OCI-LY3 (cell line): ENCODE data around the gene ALS2CL.

Experiments
- H2AFZ ChIP-seq: fragments of 200-600, 300-600 bp; shearing (Covaris generic); 2 replicates; pipeline ENCODE4 v1.6.0; 2014; ENCODE audit warnings: antibody characterized with exemption, low read depth, low read length
- H3K27ac ChIP-seq: fragments of 200-600, 300-600 bp; sonication (generic); 2 replicates; pipeline ENCODE4 v1.5.1; 2014; ENCODE audit warnings: mild to moderate bottlenecking, low read length, moderate library complexity, mixed read lengths
- H3K27me3 ChIP-seq: fragments of 200-600, 300-600 bp; sonication (generic); 2 replicates; pipeline ENCODE4 v1.6.1; 2014; ENCODE audit warnings: low read depth, low read length, mixed read lengths
- H3K36me3 ChIP-seq: fragments of 200-600, 300-600 bp; sonication (generic); replicated peaks from 2 replicates; pipeline ENCODE3; 2014; ENCODE audit warnings: low read depth, low read length, mixed read lengths
- H3K4me1 ChIP-seq: fragments of 300-600, 200-600 bp; sonication (generic); 2 replicates; pipeline ENCODE4 v1.6.1; 2014; ENCODE audit warnings: low read length, mixed read lengths
- H3K4me2 ChIP-seq: fragments of 200-600, 300-600 bp; sonication (generic); 2 replicates; pipeline ENCODE4 v1.6.1; 2014; ENCODE audit warnings: low read length, mixed read lengths
- H3K4me3 ChIP-seq: fragments of 300-600, 200-600 bp; sonication (generic); 2 replicates; pipeline ENCODE4 v1.5.1; 2014; ENCODE audit warnings: antibody characterized with exemption, mild to moderate bottlenecking, low read length, moderate library complexity
- H3K79me2 ChIP-seq: fragments of 300-600, 200-600 bp; shearing (Covaris generic); 2 replicates; pipeline ENCODE4 v1.6.1; 2014; ENCODE audit warnings: mild to moderate bottlenecking, low read length, mixed read lengths
- H3K9ac ChIP-seq: fragments of 300-600, 200-600 bp; shearing (Covaris generic); 2 replicates; pipeline ENCODE4 v1.6.0; 2014; ENCODE audit warnings: mild to moderate bottlenecking, low read length, moderate library complexity
- H3K9me3 ChIP-seq: fragments of 200-600, 300-600 bp; shearing (Covaris generic); 2 replicates; pipeline ENCODE4 v1.6.1; 2014; ENCODE audit warnings: low read length, mixed read lengths; ENCODE audit not compliant: insufficient read depth
- H4K20me1 ChIP-seq: fragments of 200-600, 300-600 bp; sonication (generic); 2 replicates; pipeline ENCODE4 v1.6.1; 2016; ENCODE audit warnings: low read length, mixed read lengths; ENCODE audit not compliant: insufficient read depth
- CTCF ChIP-seq: fragments of 200-600, 300-600 bp; sonication (generic); IDR thresholded peaks from 2 replicates; pipeline ENCODE4 v1.5.1; 2014; ENCODE audit warnings: antibody characterized with exemption, low read length, low read depth
- EZH2phosphoT487 ChIP-seq: fragments of 200-600 bp; shearing (Covaris generic); IDR thresholded peaks from 2 replicates; pipeline ENCODE4 v1.6.1; 2018; ENCODE audit warnings: antibody characterized with exemption, mixed run types, low read depth

Gene ALS2CL

GRCh38 chr3:46694520-46694919, 1.0 kb upstream of the ALS2CL start:
- H3K9me3 ChIP-seq, result no peaks in the 10 kb centered on the region
- peak overlapping the region; percentile 91 for H3K9ac ChIP-seq
- peaks cover 4% of the 10 kb centered on the region for H4K20me1 ChIP-seq
- peaks cover 17% of the 10 kb centered on the region for H3K36me3 ChIP-seq
- no peak for TF ChIP-seq EZH2phosphoT487
- no peak for TF ChIP-seq CTCF
- peaks cover 54% of the 10 kb centered on the region for H3K79me2 ChIP-seq
- H3K27ac ChIP-seq, result peak overlapping the region; percentile 84
- peaks cover 28% of the 10 kb centered on the region for H3K4me1 ChIP-seq
- peaks cover 12% of the 10 kb centered on the region for H3K27me3 ChIP-seq
- peak overlapping the region; percentile 93 for H3K4me3 ChIP-seq
- peak overlapping the region; percentile 96 for H3K4me2 ChIP-seq
- H2AFZ ChIP-seq, result no peak overlapping the region

GRCh38 chr3:46693892-46694226, 380 bp upstream of the ALS2CL start:
- Histone ChIP-seq H2AFZ (peak overlapping the region; percentile 13; the same call in 1 of the 2 replicates), H3K9ac (peak overlapping the region; percentile 91), H3K4me1 (peaks cover 28% of the 10 kb centered on the region), H3K4me2 (peak overlapping the region; percentile 96), H4K20me1 (no peaks in the 10 kb centered on the region; the same call in 1 of the 2 replicates), H3K79me2 (peaks cover 48% of the 10 kb centered on the region), H3K4me3 (peak overlapping the region; percentile 93), H3K27me3 (peaks cover 12% of the 10 kb centered on the region), H3K36me3 (peaks cover 17% of the 10 kb centered on the region), H3K27ac (peak overlapping the region; percentile 84), H3K9me3 (no peaks in the 10 kb centered on the region)
- TF ChIP-seq CTCF (no peak), EZH2phosphoT487 (no peak)

GRCh38 chr3:46692566-46692990, 901 bp downstream of the ALS2CL start:
- peak overlapping the region; percentile 80 for H3K9ac ChIP-seq
- no peaks in the 10 kb centered on the region for H3K9me3 ChIP-seq
- TF ChIP-seq EZH2phosphoT487 (no peak), CTCF (no peak)
- H4K20me1 ChIP-seq, result no peaks in the 10 kb centered on the region; the same call in 1 of the 2 replicates
- peaks cover 28% of the 10 kb centered on the region for H3K4me1 ChIP-seq
- peak overlapping the region; percentile 96 for H3K4me2 ChIP-seq
- H3K79me2 ChIP-seq, result peaks cover 38% of the 10 kb centered on the region
- H3K4me3 ChIP-seq, result peak overlapping the region; percentile 93
- H3K27ac ChIP-seq, result no peak overlapping the region
- H3K27me3 ChIP-seq, result peaks cover 12% of the 10 kb centered on the region
- peaks cover 17% of the 10 kb centered on the region for H3K36me3 ChIP-seq
- H2AFZ ChIP-seq, result peak overlapping the region; percentile 33; the same call in 1 of the 2 replicates

GRCh38 chr3:46690798-46691197, 2.7 kb downstream of the ALS2CL start:
- Histone ChIP-seq H2AFZ (no peak overlapping the region), H3K4me2 (no peak overlapping the region), H3K36me3 (peaks cover under 1% of the 10 kb centered on the region), H3K4me1 (peaks cover 23% of the 10 kb centered on the region), H3K79me2 (peaks cover 21% of the 10 kb centered on the region), H3K9me3 (no peaks in the 10 kb centered on the region), H4K20me1 (no peaks in the 10 kb centered on the region), H3K9ac (no peak overlapping the region), H3K27ac (no peak overlapping the region), H3K27me3 (peaks cover 12% of the 10 kb centered on the region), H3K4me3 (no peak overlapping the region)
- TF ChIP-seq CTCF, result no peak
- TF ChIP-seq EZH2phosphoT487, result no peak
